ENCODE results near the gene NR6A1. TPM values are rescaled to one million over a fixed set of nuclear protein-coding genes. Genes with fewer than 3 reads are reported as not detected.

Gene NR6A1
- total RNA-seq, 1 donor = 0.36 TPM

GRCh38 chr9:124626276-124626675 lies 144.8 kb downstream of the NR6A1 start:
- no peaks in the 10 kb centered on the region for H4K20me1 ChIP-seq (ENCODE audit: insufficient read depth, low read length)
- H3K9me3 ChIP-seq (ENCODE audit: low read depth, low read length) = no peaks in the 10 kb centered on the region
- no peaks in the 10 kb centered on the region for H3K36me3 ChIP-seq (ENCODE audit: insufficient read depth, low read length)
- H3K27me3 ChIP-seq (ENCODE audit: insufficient read depth, low read length) = no peaks in the 10 kb centered on the region
- no peak overlapping the region for H3K27ac ChIP-seq (ENCODE audit: low read depth, low read length)
- no peak overlapping the region for H3K4me3 ChIP-seq (ENCODE audit: insufficient read depth, low read length)
- DNase-seq (ENCODE audit: insufficient read length, low spot score, missing footprints) = no peak
- H2AFZ ChIP-seq (ENCODE audit: low read length) = no peak overlapping the region
- TF ChIP-seq CTCF (IDR thresholded peaks at IDR 0.05; ENCODE audit: extremely low read depth, low read depth, low read length) = no peak
- H3K79me2 ChIP-seq (ENCODE audit: insufficient read depth, low read length) = no peaks in the 10 kb centered on the region
- no peak overlapping the region for H3K4me2 ChIP-seq (ENCODE audit: insufficient read depth, low read length)
- peaks cover 18% of the 10 kb centered on the region for H3K4me1 ChIP-seq (ENCODE audit: insufficient read depth, low read length)

- H2AFZ ChIP-seq (ENCODE audit: low read length) = no peak overlapping the region
- H3K4me3 ChIP-seq (ENCODE audit: insufficient read depth, low read length) = no peak overlapping the region
- no peak overlapping the region for H3K27ac ChIP-seq (ENCODE audit: low read depth, low read length)
- H3K4me2 ChIP-seq (ENCODE audit: insufficient read depth, low read length) = no peak overlapping the region
- H3K79me2 ChIP-seq (ENCODE audit: insufficient read depth, low read length) = no peaks in the 10 kb centered on the region
- no peak for DNase-seq (ENCODE audit: insufficient read length, low spot score, missing footprints)
- no peaks in the 10 kb centered on the region for H3K27me3 ChIP-seq (ENCODE audit: insufficient read depth, low read length)
- no peak for TF ChIP-seq CTCF (IDR thresholded peaks at IDR 0.05; ENCODE audit: extremely low read depth, low read depth, low read length)
- H3K9me3 ChIP-seq (ENCODE audit: low read depth, low read length) = no peaks in the 10 kb centered on the region
- H3K4me1 ChIP-seq (ENCODE audit: insufficient read depth, low read length) = peaks cover 20% of the 10 kb centered on the region
- H3K36me3 ChIP-seq (ENCODE audit: insufficient read depth, low read length) = no peaks in the 10 kb centered on the region
- no peaks in the 10 kb centered on the region for H4K20me1 ChIP-seq (ENCODE audit: insufficient read depth, low read length)
Observed at GRCh38 chr9:124625087-124625486, 146.0 kb downstream of the NR6A1 start.

- Histone ChIP-seq H2AFZ (ENCODE audit: low read length) (no peak overlapping the region), H3K4me1 (ENCODE audit: insufficient read depth, low read length) (peaks cover 16% of the 10 kb centered on the region), H3K4me2 (ENCODE audit: insufficient read depth, low read length) (no peak overlapping the region), H3K36me3 (ENCODE audit: insufficient read depth, low read length) (no peaks in the 10 kb centered on the region), H3K79me2 (ENCODE audit: insufficient read depth, low read length) (no peaks in the 10 kb centered on the region), H3K4me3 (ENCODE audit: insufficient read depth, low read length) (no peak overlapping the region), H3K27me3 (ENCODE audit: insufficient read depth, low read length) (no peaks in the 10 kb centered on the region), H3K27ac (ENCODE audit: low read depth, low read length) (no peak overlapping the region), H3K9me3 (ENCODE audit: low read depth, low read length) (no peaks in the 10 kb centered on the region), H4K20me1 (ENCODE audit: insufficient read depth, low read length) (no peaks in the 10 kb centered on the region)
- no peak for DNase-seq (ENCODE audit: insufficient read length, low spot score, missing footprints)
- no peak for TF ChIP-seq CTCF (IDR thresholded peaks at IDR 0.05; ENCODE audit: extremely low read depth, low read depth, low read length)
Observed at GRCh38 chr9:124624735-124624992, 146.4 kb downstream of the NR6A1 start.

- H3K27ac ChIP-seq (ENCODE audit: low read depth, low read length) = no peak overlapping the region
- TF ChIP-seq CTCF (IDR thresholded peaks at IDR 0.05; ENCODE audit: extremely low read depth, low read depth, low read length) = no peak
- no peaks in the 10 kb centered on the region for H3K36me3 ChIP-seq (ENCODE audit: insufficient read depth, low read length)
- H3K27me3 ChIP-seq (ENCODE audit: insufficient read depth, low read length) = no peaks in the 10 kb centered on the region
- no peak overlapping the region for H3K4me2 ChIP-seq (ENCODE audit: insufficient read depth, low read length)
- H3K4me1 ChIP-seq (ENCODE audit: insufficient read depth, low read length) = peaks cover 12% of the 10 kb centered on the region
- no peaks in the 10 kb centered on the region for H3K9me3 ChIP-seq (ENCODE audit: low read depth, low read length)
- H3K79me2 ChIP-seq (ENCODE audit: insufficient read depth, low read length) = no peaks in the 10 kb centered on the region
- DNase-seq (ENCODE audit: insufficient read length, low spot score, missing footprints) = no peak
- no peak overlapping the region for H2AFZ ChIP-seq (ENCODE audit: low read length)
- no peaks in the 10 kb centered on the region for H4K20me1 ChIP-seq (ENCODE audit: insufficient read depth, low read length)
- H3K4me3 ChIP-seq (ENCODE audit: insufficient read depth, low read length) = no peak overlapping the region
Observed at GRCh38 chr9:124623966-124624734, 147.0 kb downstream of the NR6A1 start.

All from osteoblast (primary cell).